Measurements from ENCODE around the gene TMEM259. TPM values are rescaled to one million over a fixed set of nuclear protein-coding genes. Genes with fewer than 3 reads are reported as not detected.

The TMEM259 gene
- total RNA-seq, 1 experiment from 2014 or later: 202 TPM

DNA sequence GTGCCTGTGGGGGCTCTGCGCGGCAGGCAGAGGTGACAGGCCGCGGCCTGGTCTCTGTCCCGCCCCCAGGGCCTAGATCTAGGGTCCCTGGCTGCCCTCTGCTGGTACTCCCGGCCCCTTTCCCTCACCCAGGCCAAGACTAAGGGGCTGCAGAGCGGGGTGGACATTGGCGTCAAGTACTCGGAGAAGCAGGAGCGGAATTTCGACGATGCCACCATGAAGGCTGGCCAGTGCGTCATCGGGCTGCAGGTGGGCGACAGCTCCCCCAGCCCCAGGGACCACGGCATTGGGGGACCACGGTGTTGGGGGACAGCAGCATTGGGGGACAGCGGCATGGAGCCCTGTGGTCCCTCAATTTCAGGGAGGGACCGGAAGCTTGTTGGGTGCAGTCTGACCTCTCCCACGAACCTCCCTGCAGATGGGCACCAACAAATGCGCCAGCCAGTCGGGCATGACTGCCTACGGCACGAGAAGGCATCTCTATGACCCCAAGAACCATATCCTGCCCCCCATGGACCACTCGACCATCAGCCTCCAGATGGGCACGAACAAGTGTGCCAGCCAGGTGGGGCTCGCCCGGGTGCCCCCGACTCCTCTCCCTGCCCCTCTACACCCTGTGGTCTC lies 15.2 kb upstream of the TMEM259 start (continued):
- TF ChIP-seq ELF1 (IDR thresholded peaks at IDR 0.05; ENCODE audit: borderline replicate concordance, low read depth) (no peak), ZFX (IDR thresholded peaks at IDR 0.05) (no peak), POLR2A (IDR thresholded peaks at IDR 0.05; ENCODE audit: borderline replicate concordance, extremely low read depth, insufficient read depth, insufficient read length) (no peak), ZBTB33 (IDR thresholded peaks at IDR 0.05; ENCODE audit: extremely low read depth, insufficient replicate concordance, low read length) (no peak), SRF (IDR thresholded peaks at IDR 0.05; ENCODE audit: low read depth) (no peak), EGR1 (IDR thresholded peaks at IDR 0.05; ENCODE audit: low read depth) (no peak), YY1 (IDR thresholded peaks at IDR 0.05; ENCODE audit: extremely low read depth, insufficient replicate concordance, low read depth, low read length) (no peak)

DNA sequence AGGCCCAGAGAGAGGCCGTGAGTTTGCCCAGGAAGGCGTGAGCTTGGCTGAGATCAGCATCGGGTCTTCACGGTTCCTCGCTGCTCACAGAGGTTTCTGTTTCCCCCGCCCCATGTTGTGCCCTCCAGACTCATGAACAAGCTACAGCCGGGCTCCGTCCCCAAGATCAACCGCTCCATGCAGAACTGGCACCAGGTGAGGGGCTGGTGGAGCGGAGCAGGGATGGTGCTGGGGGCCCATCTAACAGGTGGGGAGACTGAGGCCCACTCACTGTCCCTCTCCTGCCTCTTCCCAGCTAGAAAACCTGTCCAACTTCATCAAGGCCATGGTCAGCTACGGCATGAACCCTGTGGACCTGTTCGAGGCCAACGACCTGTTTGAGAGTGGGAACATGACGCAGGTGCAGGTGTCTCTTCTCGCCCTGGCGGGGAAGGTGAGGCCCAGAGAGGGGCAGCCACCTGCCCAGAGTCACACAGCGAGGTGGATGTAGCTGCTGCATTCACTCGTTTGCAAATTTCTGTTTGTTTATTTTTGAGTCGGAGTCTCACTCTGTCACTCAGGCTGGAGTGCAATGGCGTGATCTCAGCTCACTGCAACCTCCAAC lies 11.4 kb upstream of the TMEM259 start:
- BruUV-seq (replicated peaks): no TSS peak
- no peaks in the 10 kb centered on the region for H3K9me3 ChIP-seq (ENCODE audit: control insufficient read depth in 1 of 2, insufficient read depth in 1 of 2, low read depth in 1 of 2, low read length in 2 of 2)
- RAD21 ChIA-PET (ENCODE audit: low non-redundant PET in 1 of 2, low total read pairs in 2 of 2, uncharacterized antibody in 2 of 2, unreplicated experiment in 2 of 2): no interaction called here
- no peak for ATAC-seq
- TF ChIP-seq CBX3 (IDR thresholded peaks at IDR 0.05; ENCODE audit: low read depth) (no peak), CTCF (IDR thresholded peaks at IDR 0.05 in 2 of 3, conservative IDR thresholded peaks at IDR 0.05 in 1 of 3; ENCODE audit: borderline replicate concordance in 1 of 3, insufficient read depth in 1 of 3, low read depth in 2 of 3, low read length in 2 of 3) (no peak), ELF1 (IDR thresholded peaks at IDR 0.05; ENCODE audit: borderline replicate concordance, low read depth) (no peak), SIN3A (IDR thresholded peaks at IDR 0.05; ENCODE audit: low read depth) (no peak), ZFX (IDR thresholded peaks at IDR 0.05) (no peak), ZBTB33 (IDR thresholded peaks at IDR 0.05; ENCODE audit: extremely low read depth, insufficient replicate concordance, low read length) (no peak), EZH2 (IDR thresholded peaks at IDR 0.05) (no peak), SRF (IDR thresholded peaks at IDR 0.05; ENCODE audit: low read depth) (no peak), YY1 (IDR thresholded peaks at IDR 0.05; ENCODE audit: extremely low read depth, insufficient replicate concordance, low read depth, low read length) (no peak), JUND (IDR thresholded peaks at IDR 0.05) (no peak), CEBPB (IDR thresholded peaks at IDR 0.05; ENCODE audit: low read depth) (no peak), SP1 (IDR thresholded peaks at IDR 0.05; ENCODE audit: low read depth) (no peak)
- peaks cover 50% of the 10 kb centered on the region for H3K79me2 ChIP-seq (ENCODE audit: insufficient read depth, low read length)
- no peak overlapping the region for H3K27ac ChIP-seq (ENCODE audit: low read depth, low read length)
- CTCF ChIA-PET: no interaction called here
- peaks cover 24 to 25% of the 10 kb centered on the region in 2 experiments; a peak in 3 of 4 replicates for H3K36me3 ChIP-seq (ENCODE audit: control insufficient read depth in 1 of 2, insufficient read depth in 2 of 2, low read length in 2 of 2)
- H3K9me2 ChIP-seq (ENCODE audit: insufficient read depth): no peaks in the 10 kb centered on the region
- POLR2A ChIA-PET: no interaction called here
- H3K4me3 ChIP-seq (replicated peaks in 1 of 2; ENCODE audit: low read depth in 1 of 2, low read length in 2 of 2): no peak overlapping the region
- no peak overlapping the region for H2AFZ ChIP-seq (ENCODE audit: low read depth, low read length, poor library complexity, severe bottlenecking)
- intact Hi-C loops (cut with micrococcal nuclease): no loop called here
- H4K20me1 ChIP-seq (ENCODE audit: insufficient read depth): no peaks in the 10 kb centered on the region
- H3K4me2 ChIP-seq (ENCODE audit: low read length): no peak overlapping the region
- H3K27me3 ChIP-seq (ENCODE audit: insufficient read depth, low read length): no peaks in the 10 kb centered on the region
- DNase-seq (ENCODE audit: low read depth, low spot score): no peak
- no peak overlapping the region for H3K9ac ChIP-seq (ENCODE audit: low read length)
- H3K4me1 ChIP-seq (ENCODE audit: control insufficient read depth in 1 of 2, insufficient read depth in 2 of 2, low read length in 2 of 2): peaks cover 11 to 19% of the 10 kb centered on the region in 2 experiments

All from HCT116 (cell line).